A673 (cell line): Measurements from ENCODE around the gene EDN1.

ENCODE experiments used
- EZH2 ChIP-seq: fragments of 200-600 bp; sonication (generic); IDR thresholded peaks from 2 replicates; pipeline ENCODE4 v1.6.1; 2017; ENCODE audit warnings: borderline replicate concordance, low read depth, mild to moderate bottlenecking, mixed read lengths, antibody characterized with exemption, low read length; ENCODE audit not compliant: poor library complexity, severe bottlenecking
- TF ChIP-seq, protein P1 (sequence below): fragments of 300-800, 200-600 bp; sonication (generic); conservative IDR thresholded peaks from 2 replicates; pipeline ENCODE4 v1.5.1; 2017; ENCODE audit warnings: low read depth, mild to moderate bottlenecking, antibody characterized with exemption, low read length, moderate library complexity, mixed read lengths

- TF ChIP-seq EZH2, result no peak
- TF ChIP-seq, protein P1, sequence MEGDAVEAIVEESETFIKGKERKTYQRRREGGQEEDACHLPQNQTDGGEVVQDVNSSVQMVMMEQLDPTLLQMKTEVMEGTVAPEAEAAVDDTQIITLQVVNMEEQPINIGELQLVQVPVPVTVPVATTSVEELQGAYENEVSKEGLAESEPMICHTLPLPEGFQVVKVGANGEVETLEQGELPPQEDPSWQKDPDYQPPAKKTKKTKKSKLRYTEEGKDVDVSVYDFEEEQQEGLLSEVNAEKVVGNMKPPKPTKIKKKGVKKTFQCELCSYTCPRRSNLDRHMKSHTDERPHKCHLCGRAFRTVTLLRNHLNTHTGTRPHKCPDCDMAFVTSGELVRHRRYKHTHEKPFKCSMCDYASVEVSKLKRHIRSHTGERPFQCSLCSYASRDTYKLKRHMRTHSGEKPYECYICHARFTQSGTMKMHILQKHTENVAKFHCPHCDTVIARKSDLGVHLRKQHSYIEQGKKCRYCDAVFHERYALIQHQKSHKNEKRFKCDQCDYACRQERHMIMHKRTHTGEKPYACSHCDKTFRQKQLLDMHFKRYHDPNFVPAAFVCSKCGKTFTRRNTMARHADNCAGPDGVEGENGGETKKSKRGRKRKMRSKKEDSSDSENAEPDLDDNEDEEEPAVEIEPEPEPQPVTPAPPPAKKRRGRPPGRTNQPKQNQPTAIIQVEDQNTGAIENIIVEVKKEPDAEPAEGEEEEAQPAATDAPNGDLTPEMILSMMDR, result no peak
Observed at GRCh38 chr6:12335131-12335527, 45.0 kb downstream of the EDN1 start.
